Neural cell (in vitro differentiated cells): Measurements from ENCODE around the gene FLYWCH1. TPM values are rescaled to one million over a fixed set of nuclear protein-coding genes. Genes with fewer than 3 reads are reported as not detected.

Experiments used
- H2AFZ ChIP-seq: fragments of 200-600, 300-800 bp; sonication (generic), shearing (Covaris generic); 2 replicates; pipeline ENCODE4 v1.6.0; 2014; ENCODE audit warnings: low read depth, mild to moderate bottlenecking, antibody characterized with exemption, low read length, moderate library complexity
- H3F3A ChIP-seq: fragments of 200-600 bp; shearing (Covaris generic); 2 replicates; pipeline ENCODE4 v1.6.1; 2016; ENCODE audit warnings: mild to moderate bottlenecking, moderate library complexity, mixed read lengths, antibody characterized with exemption, low read length; ENCODE audit not compliant: insufficient read depth, poor library complexity, severe bottlenecking
- H3K27ac ChIP-seq: fragments of 200-600, 300-800 bp; sonication (generic), shearing (Covaris generic); 2 replicates; pipeline ENCODE4 v1.5.1; 2014; ENCODE audit warnings: mild to moderate bottlenecking, low read length, moderate library complexity
- H3K27me3 ChIP-seq: fragments of 300-800, 200-600 bp; sonication (generic), shearing (Covaris generic); 2 replicates; pipeline ENCODE4 v1.6.0; 2014; ENCODE audit warnings: mild to moderate bottlenecking, low read depth, low read length, moderate library complexity; ENCODE audit not compliant: insufficient read depth
- H3K36me3 ChIP-seq: fragments of 300-800, 200-600 bp; sonication (generic), shearing (Covaris generic); 2 replicates; pipeline ENCODE4 v1.5.1; 2014; ENCODE audit warnings: mild to moderate bottlenecking, antibody characterized with exemption, low read length, moderate library complexity; ENCODE audit not compliant: insufficient read depth
- H3K4me2 ChIP-seq: fragments of 300-800, 200-600 bp; sonication (generic), shearing (Covaris generic); 2 replicates; pipeline ENCODE4 v1.6.0; 2014; ENCODE audit warnings: mild to moderate bottlenecking, low read length
- H3K4me3 ChIP-seq: fragments of 300-800, 200-600 bp; sonication (generic), shearing (Covaris generic); 2 replicates; pipeline ENCODE4 v1.5.1; 2014; ENCODE audit warnings: mild to moderate bottlenecking, low read length, moderate library complexity
- H3K79me2 ChIP-seq: fragments of 200-600 bp; shearing (Covaris generic); replicated peaks from 2 replicates; pipeline ENCODE4 v1.6.0; 2014; ENCODE audit warnings: mild to moderate bottlenecking, low read length, moderate library complexity; ENCODE audit not compliant: insufficient read depth
- H3K9ac ChIP-seq: fragments of 300-800, 200-600 bp; sonication (generic), shearing (Covaris generic); 2 replicates; pipeline ENCODE4 v1.6.1; 2016; ENCODE audit warnings: mild to moderate bottlenecking, low read length, mixed read lengths
- H3K9me2 ChIP-seq: fragments of 200-600 bp; shearing (Covaris generic); 2 replicates; pipeline ENCODE4 v1.6.1; 2016; ENCODE audit warnings: mild to moderate bottlenecking, low read length, mixed read lengths; ENCODE audit not compliant: insufficient read depth
- H3K9me3 ChIP-seq: fragments of 200-600, 300-800 bp; sonication (generic), shearing (Covaris generic); 2 replicates; pipeline ENCODE4 v1.6.1; 2016; ENCODE audit warnings: mild to moderate bottlenecking, mixed run types, low read length, moderate library complexity, mixed read lengths
- H4K20me1 ChIP-seq: fragments of 200-600 bp; shearing (Covaris generic); 2 replicates; pipeline ENCODE4 v1.6.1; 2016; ENCODE audit warnings: mild to moderate bottlenecking, mixed run types; ENCODE audit not compliant: insufficient read depth
- EP300 ChIP-seq: fragments of 450-650 bp; conservative IDR thresholded peaks from 2 replicates; pipeline ENCODE4 v1.6.1; 2014; ENCODE audit warnings: antibody characterized with exemption, mild to moderate bottlenecking, moderate library complexity; ENCODE audit not compliant: poor library complexity, severe bottlenecking
- EZH2 ChIP-seq: fragments of 200-600, 300-800 bp; shearing (Covaris generic), sonication (generic); IDR thresholded peaks from 2 replicates; pipeline ENCODE4 v1.6.1; 2014; ENCODE audit warnings: antibody characterized with exemption, low read length, borderline replicate concordance, mild to moderate bottlenecking; ENCODE audit not compliant: insufficient read depth, poor library complexity, severe bottlenecking
- MXI1 ChIP-seq: fragments of 450-650 bp; conservative IDR thresholded peaks from 2 replicates; pipeline ENCODE4 v1.6.1; 2014; ENCODE audit warnings: antibody characterized with exemption, mild to moderate bottlenecking; ENCODE audit not compliant: poor library complexity, severe bottlenecking
- POLR2AphosphoS5 ChIP-seq: IDR thresholded peaks from 2 replicates; pipeline ENCODE4 v1.6.1; 2012
- RAD21 ChIP-seq: fragments of 450-650 bp; conservative IDR thresholded peaks from 2 replicates; pipeline ENCODE4 v1.6.1; 2014; ENCODE audit warnings: antibody characterized with exemption, mild to moderate bottlenecking, moderate library complexity
- REST ChIP-seq: IDR thresholded peaks from 2 replicates; pipeline ENCODE4 v1.6.1; 2012; ENCODE audit warnings: borderline replicate concordance
- SMC3 ChIP-seq: fragments of 450-650 bp; conservative IDR thresholded peaks from 2 replicates; pipeline ENCODE4 v1.6.1; 2014; ENCODE audit warnings: antibody characterized with exemption, mild to moderate bottlenecking, moderate library complexity; ENCODE audit not compliant: poor library complexity
- TAF1 ChIP-seq: IDR thresholded peaks from 2 replicates; pipeline ENCODE4 v1.6.1; 2012; ENCODE audit warnings: low read depth
- polyA plus RNA-seq: library from polyadenylated mRNA; depleted of rRNA; stranded (reverse); fragments of >200 nt; gene quantifications from 2 replicates; pipeline ENCODE4 v1.2.3, GENCODE V29; 2014
- TF ChIP-seq, protein P1 (sequence below): fragments of 450-650 bp; IDR thresholded peaks from 2 replicates; pipeline ENCODE4 v1.5.1; 2014; ENCODE audit warnings: antibody characterized with exemption, mild to moderate bottlenecking, moderate library complexity; ENCODE audit not compliant: poor library complexity, severe bottlenecking

FLYWCH1 gene
- polyA plus RNA-seq, 1 donor from 2014 or later: 33.0 TPM

DNA sequence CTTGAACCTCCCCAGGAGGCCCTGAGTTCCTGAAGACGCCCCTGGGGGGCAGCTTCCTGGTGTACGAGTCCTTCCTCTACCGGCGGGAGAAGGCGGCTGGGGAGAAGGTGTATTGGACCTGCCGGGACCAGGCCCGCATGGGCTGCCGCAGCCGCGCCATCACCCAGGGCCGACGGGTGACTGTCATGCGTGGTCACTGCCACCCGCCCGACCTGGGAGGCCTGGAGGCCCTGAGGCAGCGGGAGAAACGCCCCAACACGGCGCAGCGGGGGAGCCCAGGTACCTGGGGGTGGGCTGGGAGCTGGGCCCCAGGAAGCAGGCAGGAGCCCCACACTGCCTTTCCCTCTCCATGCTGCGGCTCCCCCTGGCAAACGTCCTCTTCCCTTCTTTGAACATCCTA lies 22.0 kb downstream of the FLYWCH1 start:
- no peak for TF ChIP-seq EP300
- TF ChIP-seq, protein P1, sequence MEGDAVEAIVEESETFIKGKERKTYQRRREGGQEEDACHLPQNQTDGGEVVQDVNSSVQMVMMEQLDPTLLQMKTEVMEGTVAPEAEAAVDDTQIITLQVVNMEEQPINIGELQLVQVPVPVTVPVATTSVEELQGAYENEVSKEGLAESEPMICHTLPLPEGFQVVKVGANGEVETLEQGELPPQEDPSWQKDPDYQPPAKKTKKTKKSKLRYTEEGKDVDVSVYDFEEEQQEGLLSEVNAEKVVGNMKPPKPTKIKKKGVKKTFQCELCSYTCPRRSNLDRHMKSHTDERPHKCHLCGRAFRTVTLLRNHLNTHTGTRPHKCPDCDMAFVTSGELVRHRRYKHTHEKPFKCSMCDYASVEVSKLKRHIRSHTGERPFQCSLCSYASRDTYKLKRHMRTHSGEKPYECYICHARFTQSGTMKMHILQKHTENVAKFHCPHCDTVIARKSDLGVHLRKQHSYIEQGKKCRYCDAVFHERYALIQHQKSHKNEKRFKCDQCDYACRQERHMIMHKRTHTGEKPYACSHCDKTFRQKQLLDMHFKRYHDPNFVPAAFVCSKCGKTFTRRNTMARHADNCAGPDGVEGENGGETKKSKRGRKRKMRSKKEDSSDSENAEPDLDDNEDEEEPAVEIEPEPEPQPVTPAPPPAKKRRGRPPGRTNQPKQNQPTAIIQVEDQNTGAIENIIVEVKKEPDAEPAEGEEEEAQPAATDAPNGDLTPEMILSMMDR: no peak
- TF ChIP-seq RAD21: no peak
- no peak for TF ChIP-seq REST
- Histone ChIP-seq H2AFZ (no peak overlapping the region), H3K9ac (no peak overlapping the region), H3K27me3 (no peaks in the 10 kb centered on the region), H4K20me1 (no peaks in the 10 kb centered on the region), H3K27ac (no peak overlapping the region), H3K9me3 (no peaks in the 10 kb centered on the region), H3K9me2 (no peaks in the 10 kb centered on the region), H3K36me3 (no peaks in the 10 kb centered on the region), H3K4me3 (no peak overlapping the region), H3K79me2 (no peaks in the 10 kb centered on the region), H3F3A (no peaks in the 10 kb centered on the region), H3K4me2 (no peak overlapping the region)

- Histone ChIP-seq H3K36me3 (no peaks in the 10 kb centered on the region), H3K4me3 (no peak overlapping the region), H2AFZ (no peak overlapping the region), H3K79me2 (no peaks in the 10 kb centered on the region), H3K9ac (no peak overlapping the region), H3K27ac (no peak overlapping the region), H3K9me2 (no peaks in the 10 kb centered on the region), H3K9me3 (no peaks in the 10 kb centered on the region), H4K20me1 (no peaks in the 10 kb centered on the region), H3K4me2 (no peak overlapping the region), H3K27me3 (no peaks in the 10 kb centered on the region), H3F3A (no peaks in the 10 kb centered on the region)
- TF ChIP-seq, protein P1: no peak
- TF ChIP-seq SMC3: no peak
- no peak for TF ChIP-seq TAF1
- no peak for TF ChIP-seq REST
- TF ChIP-seq POLR2AphosphoS5: no peak
- no peak for TF ChIP-seq EP300
- TF ChIP-seq EZH2: no peak
- TF ChIP-seq MXI1: no peak
These were observed 22.7 kb downstream of the FLYWCH1 start for GRCh38 chr16:2934450-2934849.
